Measurements from ENCODE around the gene MPV17.

DNA sequence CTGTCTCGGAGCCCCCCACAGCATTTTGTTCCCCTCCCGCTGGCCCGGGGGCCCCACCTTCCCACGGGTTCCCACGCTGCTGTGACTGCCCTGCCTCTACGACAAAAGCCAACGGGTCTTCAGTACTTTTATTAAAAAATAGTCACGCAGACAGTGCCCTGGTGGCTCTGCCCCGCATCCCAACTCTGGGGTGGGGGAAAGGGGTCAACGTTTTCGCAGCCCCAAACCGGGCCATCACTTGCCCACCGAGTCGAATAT, 15.7 kb downstream of the MPV17 start:
- no peak for TF ChIP-seq ZFX (IDR thresholded peaks at IDR 0.05)
- TF ChIP-seq, protein P1, sequence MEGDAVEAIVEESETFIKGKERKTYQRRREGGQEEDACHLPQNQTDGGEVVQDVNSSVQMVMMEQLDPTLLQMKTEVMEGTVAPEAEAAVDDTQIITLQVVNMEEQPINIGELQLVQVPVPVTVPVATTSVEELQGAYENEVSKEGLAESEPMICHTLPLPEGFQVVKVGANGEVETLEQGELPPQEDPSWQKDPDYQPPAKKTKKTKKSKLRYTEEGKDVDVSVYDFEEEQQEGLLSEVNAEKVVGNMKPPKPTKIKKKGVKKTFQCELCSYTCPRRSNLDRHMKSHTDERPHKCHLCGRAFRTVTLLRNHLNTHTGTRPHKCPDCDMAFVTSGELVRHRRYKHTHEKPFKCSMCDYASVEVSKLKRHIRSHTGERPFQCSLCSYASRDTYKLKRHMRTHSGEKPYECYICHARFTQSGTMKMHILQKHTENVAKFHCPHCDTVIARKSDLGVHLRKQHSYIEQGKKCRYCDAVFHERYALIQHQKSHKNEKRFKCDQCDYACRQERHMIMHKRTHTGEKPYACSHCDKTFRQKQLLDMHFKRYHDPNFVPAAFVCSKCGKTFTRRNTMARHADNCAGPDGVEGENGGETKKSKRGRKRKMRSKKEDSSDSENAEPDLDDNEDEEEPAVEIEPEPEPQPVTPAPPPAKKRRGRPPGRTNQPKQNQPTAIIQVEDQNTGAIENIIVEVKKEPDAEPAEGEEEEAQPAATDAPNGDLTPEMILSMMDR (conservative IDR thresholded peaks at IDR 0.05), result no peak

All from C4-2B (cell line).